DMS114 treated with DMSO at 0.1 percent for 48 hours (cell line): Measurements from ENCODE around the gene MB.
A peak's percentile ranks its signal among the peaks of the same experiment; 100 is the strongest.
"Not testable (repeated sequence)": the region's sequence is repeated elsewhere in the genome, so short reads cannot be mapped to it uniquely, and the experiment has no call there.

Experiments
- DNase-seq: peaks from one replicate; lab custom pipeline; 2025; ENCODE audit not compliant: unreplicated experiment; lab: John Stamatoyannopoulos, UW

The MB gene

DNA sequence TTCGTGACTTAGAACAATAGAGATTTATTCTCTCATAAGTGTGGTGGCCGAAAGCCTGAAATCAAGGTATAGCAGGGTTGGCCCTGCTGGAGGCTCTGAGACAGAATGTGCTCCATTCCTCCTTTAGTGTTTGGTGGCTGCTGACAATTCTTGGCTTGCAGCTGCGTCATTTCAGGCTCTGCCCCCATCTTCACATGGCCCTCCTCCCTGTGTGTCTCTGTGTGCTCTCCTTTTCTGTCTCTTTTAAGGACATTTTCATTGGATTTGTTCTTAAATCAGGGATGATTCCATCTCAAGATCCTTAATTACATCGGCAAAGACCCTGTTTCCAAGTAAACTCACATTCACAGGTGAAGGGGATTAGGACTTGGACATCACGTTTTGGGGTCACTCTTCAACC lies 20.9 kb upstream of the MB start:
- DNase-seq: no peak

DNA sequence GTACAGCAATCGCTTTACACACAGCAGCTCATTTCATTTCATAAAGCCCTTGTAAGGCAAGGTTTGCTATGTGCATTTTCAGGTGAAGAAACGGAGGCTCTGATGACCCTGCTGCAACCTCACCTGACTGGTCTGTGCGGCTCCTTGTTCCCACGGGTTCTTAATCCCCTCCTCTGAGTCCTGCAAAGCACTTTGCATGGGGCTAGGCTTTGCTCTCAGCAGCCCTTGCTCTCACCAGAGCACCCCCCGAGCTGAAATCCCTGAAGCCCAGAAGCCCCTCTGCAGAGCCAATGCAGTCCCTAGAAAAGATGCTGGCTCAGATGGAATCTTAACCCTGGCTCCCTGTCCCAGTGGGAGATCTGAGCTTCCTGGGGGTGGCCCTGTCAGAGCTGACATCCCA lies 20.1 kb upstream of the MB start:
- no peak for DNase-seq

DNA sequence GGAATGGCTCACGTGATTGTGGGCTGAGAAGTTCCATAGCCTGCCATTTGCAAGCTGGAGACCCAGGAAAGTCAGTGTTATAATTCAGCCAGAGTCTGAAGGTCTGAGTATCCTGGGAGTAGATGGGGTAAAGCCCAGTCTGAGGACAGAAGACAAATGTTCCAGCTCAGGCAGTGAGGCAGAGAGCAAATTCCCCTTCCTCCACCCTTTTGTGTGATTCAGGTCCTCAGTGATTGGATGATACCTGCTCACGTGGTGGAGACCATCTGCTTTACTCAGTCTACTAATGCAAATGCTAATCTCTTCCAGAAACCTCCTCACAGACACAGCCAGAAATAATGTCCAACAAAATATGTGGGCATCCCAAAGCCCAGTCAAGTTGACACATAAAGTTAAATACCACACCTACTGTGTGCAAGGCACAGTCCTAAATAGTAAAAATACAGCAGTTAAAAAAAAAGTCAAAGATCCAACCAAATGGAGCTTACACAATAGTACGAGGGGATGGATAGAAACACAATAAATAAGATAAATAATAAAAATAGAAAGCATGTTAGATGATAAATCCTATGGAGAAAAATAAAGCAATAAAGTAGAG lies 17.9 kb upstream of the MB start:
- no peak for DNase-seq

DNA sequence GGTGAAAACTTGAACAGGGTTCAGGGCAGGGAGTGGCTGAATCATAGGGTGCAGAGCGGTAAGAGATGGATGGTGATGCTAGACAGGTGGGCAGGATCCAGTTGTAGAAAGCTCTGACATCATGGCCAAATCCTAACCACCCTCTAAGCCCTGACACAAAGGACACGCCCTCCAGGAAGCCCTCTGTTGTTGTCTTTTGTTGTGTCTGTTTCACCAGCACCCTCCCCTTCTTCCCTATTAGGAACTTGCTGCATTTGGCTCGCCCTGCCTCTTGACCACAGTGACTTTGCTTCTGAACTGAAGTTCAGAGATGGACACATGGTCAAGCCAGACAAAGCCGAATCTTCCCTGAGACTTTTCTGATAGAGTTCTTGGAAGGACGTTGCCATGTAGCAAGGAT lies 16.9 kb upstream of the MB start:
- DNase-seq: no peak

DNA sequence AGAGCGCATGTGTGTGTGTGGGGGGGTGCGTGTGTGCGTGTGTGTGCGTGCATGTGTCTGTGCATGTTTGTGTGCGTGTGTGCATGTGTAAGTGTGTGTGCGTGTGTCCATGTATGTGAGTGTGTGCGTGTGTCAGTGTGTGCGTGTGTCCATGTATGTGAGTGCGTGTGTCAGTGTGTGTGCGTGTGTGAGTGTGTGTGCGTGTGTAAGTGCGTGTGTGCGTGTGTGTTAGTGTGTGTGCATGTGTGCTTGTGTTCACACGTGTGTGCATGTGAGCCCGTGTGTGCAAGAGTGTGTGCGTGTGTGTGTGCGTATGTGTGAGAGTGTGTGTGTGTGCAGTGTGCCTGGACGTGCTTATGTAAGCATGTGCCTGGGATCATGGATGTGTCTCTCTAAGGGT lies 16.4 kb upstream of the MB start:
- no peak for DNase-seq

DNA sequence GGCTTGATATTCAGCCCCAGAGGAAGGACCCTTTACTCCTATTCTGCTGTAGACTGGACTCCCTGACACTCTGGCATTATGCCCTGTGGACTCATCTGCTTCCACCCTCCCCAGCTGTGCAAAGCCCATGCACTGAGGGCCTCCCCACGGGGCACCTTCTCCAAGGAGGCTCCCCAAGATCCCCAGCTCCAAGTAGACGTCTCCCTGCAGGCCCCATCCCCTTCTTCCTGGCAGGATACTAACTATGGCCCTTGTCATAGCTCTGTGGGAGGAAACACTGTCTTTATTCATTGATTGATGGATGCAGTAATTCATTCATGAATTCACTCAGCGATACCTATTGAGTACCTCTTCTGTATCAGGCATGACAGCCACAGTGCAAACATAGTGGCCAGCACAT lies 15.8 kb upstream of the MB start:
- no peak for DNase-seq

DNA sequence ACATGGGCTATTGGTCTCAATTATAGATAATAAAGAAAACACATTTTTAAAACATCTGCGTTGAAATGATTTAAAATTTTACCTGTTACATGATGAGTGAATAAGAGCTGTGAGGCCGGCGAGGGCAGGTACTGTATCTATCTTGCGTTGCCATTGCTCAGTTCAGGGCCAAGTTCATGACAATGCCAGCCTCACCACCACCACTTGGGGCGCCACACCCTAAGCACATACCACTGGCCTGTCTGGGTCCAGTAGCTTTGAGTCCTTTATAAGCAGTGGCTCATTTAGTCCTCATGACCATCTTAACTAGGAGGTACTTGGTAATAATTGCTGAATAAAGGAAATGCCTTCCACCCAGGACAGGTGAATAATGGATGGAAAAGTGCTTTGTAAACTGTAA lies 14.5 kb upstream of the MB start:
- DNase-seq: no peak

GRCh38 chr22:35630891-35631290 lies 13.8 kb upstream of the MB start:
- no peak for DNase-seq

DNA sequence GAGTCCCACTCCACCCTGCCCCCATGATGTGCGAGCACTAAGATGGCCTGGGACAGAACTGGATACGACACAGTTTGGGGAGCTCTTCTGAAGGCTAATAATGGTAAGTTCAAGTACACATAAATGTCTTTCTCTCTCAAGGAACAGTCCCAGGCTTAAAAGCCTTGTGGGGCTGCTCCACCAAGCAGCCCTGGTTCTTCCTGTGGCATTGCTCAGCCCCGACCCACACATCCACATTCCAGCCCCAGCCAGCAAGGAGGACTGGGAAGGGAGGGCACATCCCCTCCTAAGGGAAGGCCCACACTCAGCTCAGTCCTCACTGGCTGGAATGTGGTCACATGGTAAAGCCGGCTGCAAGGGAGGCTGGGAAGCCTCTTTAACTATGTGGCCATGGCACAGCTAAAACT lies 13.3 kb upstream of the MB start:
- no peak for DNase-seq

DNA sequence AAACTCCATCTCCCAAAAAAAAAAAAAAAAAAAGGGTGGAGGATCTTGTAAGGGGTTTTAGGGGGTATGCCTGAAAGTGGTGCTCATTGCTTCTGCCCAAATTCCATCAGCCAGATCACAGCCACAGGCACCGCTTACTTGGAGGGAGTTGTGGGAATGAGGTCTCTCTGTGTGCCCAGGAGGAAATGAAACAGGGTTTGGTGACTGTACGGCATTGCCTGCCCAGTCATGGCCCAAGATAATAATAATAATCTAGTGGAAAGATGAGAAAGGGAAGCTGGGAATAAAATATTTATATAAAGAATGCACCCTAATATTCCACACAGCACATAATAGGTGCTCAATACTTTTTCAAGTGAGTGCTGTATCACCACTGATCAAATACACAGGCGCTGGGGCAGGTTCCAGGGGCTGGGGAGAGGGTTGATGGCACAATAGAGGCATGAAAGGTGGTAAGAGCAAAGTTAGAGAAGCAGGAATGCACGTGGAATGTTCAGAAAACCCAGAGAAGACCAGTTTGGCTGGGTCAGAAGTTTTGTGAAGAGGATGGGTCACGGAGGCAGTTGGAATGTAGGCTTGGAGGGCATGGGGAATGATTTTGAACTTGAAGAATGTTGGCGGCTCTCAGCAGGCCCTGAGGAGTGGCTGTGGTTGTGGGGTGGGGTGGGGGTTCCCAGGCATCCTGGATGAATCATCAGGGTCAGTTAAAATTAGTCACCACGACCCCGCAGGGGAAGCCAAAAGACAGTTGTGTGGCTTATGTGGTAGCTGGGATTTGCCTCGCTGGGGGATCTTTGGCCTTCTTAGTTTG lies 12.5 kb upstream of the MB start:
- DNase-seq: peak; percentile 11

GRCh38 chr22:35628732-35629131 lies 11.6 kb upstream of the MB start:
- DNase-seq: no peak

GRCh38 chr22:35627267-35628041 lies 10.3 kb upstream of the MB start:
- peak; percentile 71 for DNase-seq

- DNase-seq: no peak
These were observed 8.8 kb upstream of the MB start for GRCh38 chr22:35625763-35626432.

GRCh38 chr22:35624547-35624946 lies 7.4 kb upstream of the MB start:
- no peak for DNase-seq

DNA sequence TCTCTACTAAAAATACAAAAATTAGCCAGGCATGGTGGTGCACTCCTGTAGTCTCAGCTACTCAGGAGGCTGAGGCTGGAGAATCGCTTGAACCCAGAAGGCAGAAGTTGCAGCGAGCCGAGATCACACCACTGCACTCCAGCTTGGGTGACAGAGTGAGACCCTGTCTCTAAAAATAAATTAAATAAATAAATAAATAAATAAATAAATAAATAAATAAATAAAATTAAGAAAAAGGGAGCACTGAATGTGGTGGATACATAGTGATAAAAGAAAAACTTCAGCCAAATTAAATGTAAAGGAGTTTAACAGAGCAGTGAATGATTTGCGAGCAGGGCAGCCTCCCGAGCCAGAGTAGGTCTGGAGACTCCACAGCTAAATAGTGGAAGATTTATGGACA lies 6.8 kb upstream of the MB start:
- DNase-seq: not testable (repeated sequence)

GRCh38 chr22:35622191-35622913 lies 5.2 kb upstream of the MB start:
- no peak for DNase-seq

DNA sequence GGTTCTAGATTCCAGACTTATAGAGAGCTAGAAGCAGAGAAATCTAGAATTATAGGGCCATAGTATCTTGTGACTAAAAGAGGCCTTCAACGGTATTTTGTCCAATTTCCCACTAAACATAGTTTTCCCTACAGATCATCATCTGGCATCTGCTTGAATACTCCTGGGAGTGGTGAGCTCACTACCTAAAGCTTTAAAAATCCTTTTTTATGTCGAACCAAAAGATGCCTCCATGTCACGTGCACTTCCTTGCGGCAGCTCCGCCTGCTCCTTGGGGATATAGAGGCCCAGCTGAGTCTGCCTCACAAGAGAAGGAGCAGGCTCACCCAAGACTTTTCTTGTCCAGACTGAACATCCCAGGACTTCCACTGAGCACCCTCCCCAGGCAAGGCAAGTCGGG lies 4.3 kb upstream of the MB start:
- DNase-seq: no peak

DNA sequence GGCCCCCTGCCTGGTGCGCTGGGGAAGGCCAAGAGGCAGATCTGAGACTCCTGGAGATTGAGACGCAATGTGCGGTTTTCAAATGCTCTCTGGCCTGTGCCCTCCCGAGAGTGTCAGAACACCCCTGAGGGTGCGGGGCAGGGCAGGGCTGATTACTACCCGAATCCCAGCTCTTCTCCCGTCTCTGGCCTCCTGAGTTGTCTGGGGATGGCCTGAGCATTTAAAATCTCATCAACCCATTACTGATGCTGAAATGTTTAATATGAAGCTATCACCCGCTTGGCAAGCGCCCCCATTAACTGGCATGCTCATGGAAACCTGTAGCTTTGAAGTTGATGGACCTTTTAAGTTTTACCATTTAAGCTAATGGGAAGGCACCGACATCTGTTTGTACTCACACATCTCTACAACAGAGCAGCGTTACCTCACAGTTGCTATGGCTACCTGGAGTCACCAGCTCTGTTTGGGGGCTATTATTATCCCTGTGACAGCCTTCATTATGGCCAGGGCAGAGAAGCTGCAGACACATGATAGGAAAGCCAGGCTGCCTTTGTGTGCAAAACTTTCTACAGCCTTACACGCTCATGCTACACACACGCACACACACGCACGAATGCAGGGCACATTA lies 3.6 kb upstream of the MB start:
- no peak for DNase-seq

- DNase-seq: no peak
These were observed 2.4 kb upstream of the MB start for GRCh38 chr22:35619336-35620094.
